Neural progenitor cell (in vitro differentiated cells): ENCODE measurements around the gene UNC5B. TPM values are rescaled to one million over a fixed set of nuclear protein-coding genes. Genes with fewer than 3 reads are reported as not detected.
"Not testable (repeated sequence)": the region's sequence is repeated elsewhere in the genome, so short reads cannot be mapped to it uniquely, and the experiment has no call there.

Experiments
- DNase-seq: peaks from one replicate; pipeline ENCODE4 v3.0.0-alpha.2; 2016; ENCODE audit warnings: low spot score
- H2AFZ ChIP-seq: fragments of 200-600 bp; sonication (generic); replicated peaks from 2 replicates; pipeline ENCODE4 v1.6.1; 2016; ENCODE audit warnings: antibody characterized with exemption
- H3F3A ChIP-seq: fragments of 200-600 bp; sonication (generic); 2 replicates; pipeline ENCODE4 v1.6.1; 2016; ENCODE audit warnings: antibody characterized with exemption, low read depth
- H3K27ac ChIP-seq: fragments of 200-600 bp; sonication (generic); 2 replicates; pipeline ENCODE4 v1.5.1; 2016; ENCODE audit warnings: mild to moderate bottlenecking
- H3K27me3 ChIP-seq: fragments of 200-600 bp; sonication (generic); 2 replicates; pipeline ENCODE4 v1.6.1; 2016; ENCODE audit warnings: mild to moderate bottlenecking, moderate library complexity
- H3K36me3 ChIP-seq: fragments of 200-600 bp; sonication (generic); 2 replicates; pipeline ENCODE4 v1.5.1; 2016
- H3K4me1 ChIP-seq: fragments of 200-600 bp; sonication (generic); 2 replicates; pipeline ENCODE4 v1.6.1; 2016; ENCODE audit warnings: mixed run types
- H3K4me2 ChIP-seq: fragments of 200-600 bp; sonication (generic); 2 replicates; pipeline ENCODE4 v1.6.1; 2016
- H3K4me3 ChIP-seq: fragments of 200-600 bp; sonication (generic); 2 replicates; pipeline ENCODE4 v1.5.1; 2016
- H3K79me2 ChIP-seq: fragments of 200-600 bp; sonication (generic); 2 replicates; pipeline ENCODE4 v1.6.1; 2016; ENCODE audit warnings: low read depth
- H3K9ac ChIP-seq: fragments of 200-600 bp; sonication (generic); 2 replicates; pipeline ENCODE4 v1.6.1; 2016
- H3K9me3 ChIP-seq: fragments of 200-600 bp; sonication (generic); 2 replicates; pipeline ENCODE4 v1.5.1; 2016; ENCODE audit warnings: low read depth
- H4K20me1 ChIP-seq: fragments of 200-600 bp; sonication (generic); 2 replicates; pipeline ENCODE4 v1.6.1; 2016; ENCODE audit warnings: low read depth
- H3K27ac Mint-ChIP-seq: 3 replicates; pipeline ENCODE4 v1.8.0; 2021; ENCODE audit warnings: mixed read lengths
- H3K27me3 Mint-ChIP-seq: 2 replicates; pipeline ENCODE4 v1.8.0; 2022; ENCODE audit warnings: low read depth, mild to moderate bottlenecking, inconsistent platforms, moderate library complexity, mixed read lengths; ENCODE audit not compliant: insufficient read depth
- H3K36me3 Mint-ChIP-seq: 3 replicates; pipeline ENCODE4 v1.8.0; 2021; ENCODE audit warnings: mixed read lengths
- H3K4me1 Mint-ChIP-seq: 3 replicates; pipeline ENCODE4 v1.8.0; 2021; ENCODE audit warnings: mixed read lengths
- H3K4me3 Mint-ChIP-seq: 3 replicates; pipeline ENCODE4 v1.8.0; 2021; ENCODE audit warnings: mild to moderate bottlenecking, moderate library complexity, mixed read lengths
- H3K9me3 Mint-ChIP-seq: 3 replicates; pipeline ENCODE4 v1.8.0; 2020; ENCODE audit warnings: mixed read lengths
- EZH2 ChIP-seq: fragments of 200-600 bp; sonication (generic); IDR thresholded peaks from 2 replicates; pipeline ENCODE4 v1.6.1; 2017; ENCODE audit warnings: antibody characterized with exemption, mild to moderate bottlenecking, moderate library complexity
- EZH2phosphoT487 ChIP-seq: fragments of 200-600 bp; sonication (generic); IDR thresholded peaks from 2 replicates; pipeline ENCODE4 v1.6.1; 2017; ENCODE audit warnings: antibody characterized with exemption
- total RNA-seq: library from RNA; depleted of rRNA; stranded (reverse); fragments of >200 nt; gene quantifications from 2 replicates; pipeline ENCODE4 v1.2.3, GENCODE V29; 2015; ENCODE audit warnings: low replicate concordance
- TF ChIP-seq, protein P1 (sequence below): fragments of 200-600 bp; sonication (generic); IDR thresholded peaks from 2 replicates; pipeline ENCODE4 v1.5.1; 2017; ENCODE audit warnings: antibody characterized with exemption, mild to moderate bottlenecking

The UNC5B gene
- total RNA-seq, 1 donor from 2014 or later: 3.3 TPM

DNA sequence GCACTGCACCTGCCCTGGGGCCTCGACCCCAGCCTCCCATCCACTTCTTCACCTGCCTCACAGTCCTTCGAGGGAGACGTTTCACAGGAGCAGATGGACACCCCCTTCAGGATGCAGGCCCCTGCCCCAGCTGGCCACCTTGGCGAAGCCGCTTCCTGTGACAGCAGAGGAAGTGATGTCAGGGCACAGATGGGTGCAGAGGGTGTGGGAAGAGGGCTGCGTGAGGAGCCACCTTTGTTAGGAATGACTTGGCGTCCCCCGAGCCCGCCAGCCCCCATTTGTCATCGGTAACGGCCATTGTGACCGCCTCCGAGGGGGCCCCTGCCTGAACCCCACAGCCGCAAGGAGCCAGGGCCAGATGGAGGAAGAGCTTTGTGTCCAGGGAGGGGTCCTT lies 59.3 kb downstream of the UNC5B start:
- H4K20me1 ChIP-seq: no peaks in the 10 kb centered on the region

DNA sequence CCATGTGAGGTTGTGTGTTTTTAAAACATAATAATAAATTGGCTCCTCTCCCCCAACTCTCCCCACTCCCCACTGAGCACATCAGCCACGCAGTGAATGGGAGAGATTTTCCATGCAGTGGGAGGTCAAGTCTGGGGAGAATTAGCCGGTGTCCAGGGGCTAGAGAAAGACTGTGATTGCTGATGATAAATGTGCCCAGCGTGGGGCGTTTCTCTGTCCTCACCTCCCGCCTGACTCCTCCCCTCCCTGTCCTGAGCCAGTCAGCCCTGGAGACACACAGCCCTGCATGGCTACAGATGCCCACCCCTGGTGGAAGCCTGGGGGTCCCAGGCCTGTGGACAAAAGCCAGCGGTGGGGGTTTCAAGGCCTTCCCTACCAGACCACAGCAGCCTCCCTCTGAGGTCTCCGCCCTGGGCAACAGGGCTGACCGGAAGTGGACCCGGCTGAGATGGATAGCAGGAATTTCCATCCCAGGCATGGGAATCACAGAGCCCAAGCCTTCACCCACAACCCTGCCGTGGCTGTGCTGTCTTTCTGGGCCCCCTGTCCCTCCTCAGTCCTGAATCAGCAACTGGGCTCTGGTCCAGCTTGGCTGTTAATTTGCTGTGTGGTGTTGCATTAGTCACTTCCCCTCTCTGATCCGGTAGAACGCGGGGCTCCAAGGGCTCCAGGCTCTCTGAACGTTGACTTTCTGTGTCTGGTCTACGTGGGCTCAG lies 59.8 kb downstream of the UNC5B start:
- no peaks in the 10 kb centered on the region for H3K79me2 ChIP-seq
- H3F3A ChIP-seq: peaks cover 13% of the 10 kb centered on the region
- no peaks in the 10 kb centered on the region for H3K9me3 ChIP-seq
- Mint-ChIP-seq H3K4me1 (peaks cover 36% of the 10 kb centered on the region), H3K36me3 (no peaks in the 10 kb centered on the region), H3K27me3 (peaks cover 16% of the 10 kb centered on the region), H3K4me3 (no peak overlapping the region), H3K27ac (no peak overlapping the region), H3K9me3 (no peaks in the 10 kb centered on the region)
- no peak overlapping the region for H3K4me2 ChIP-seq
- DNase-seq: no peak
- H3K9ac ChIP-seq: no peak overlapping the region
- no peaks in the 10 kb centered on the region for H3K36me3 ChIP-seq
- H3K4me1 ChIP-seq: peaks cover 13% of the 10 kb centered on the region
- TF ChIP-seq EZH2phosphoT487: no peak
- no peaks in the 10 kb centered on the region for H4K20me1 ChIP-seq
- no peaks in the 10 kb centered on the region for H3K27me3 ChIP-seq
- H2AFZ ChIP-seq: no peak overlapping the region
- no peak overlapping the region for H3K27ac ChIP-seq
- H3K4me3 ChIP-seq: no peak overlapping the region

More for the DNA sequence above, 59.3 kb downstream of the UNC5B start:
- no peak for DNase-seq
- H3K9me3 ChIP-seq: no peaks in the 10 kb centered on the region
- H3K9ac ChIP-seq: no peak overlapping the region
- no peak overlapping the region for H3K27ac ChIP-seq
- peaks cover 16% of the 10 kb centered on the region for H3K27me3 Mint-ChIP-seq
- H3K27ac Mint-ChIP-seq: no peak overlapping the region
- no peaks in the 10 kb centered on the region for H3K9me3 Mint-ChIP-seq
- H3K4me2 ChIP-seq: no peak overlapping the region
- peaks cover 13% of the 10 kb centered on the region for H3K4me1 ChIP-seq
- H3K4me1 Mint-ChIP-seq: peaks cover 40% of the 10 kb centered on the region
- peaks cover 13% of the 10 kb centered on the region for H3F3A ChIP-seq
- H3K36me3 ChIP-seq: no peaks in the 10 kb centered on the region
- H3K79me2 ChIP-seq: no peaks in the 10 kb centered on the region
- H3K27me3 ChIP-seq: no peaks in the 10 kb centered on the region
- H3K4me3 Mint-ChIP-seq: no peak overlapping the region
- H2AFZ ChIP-seq: no peak overlapping the region
- TF ChIP-seq, protein P1, sequence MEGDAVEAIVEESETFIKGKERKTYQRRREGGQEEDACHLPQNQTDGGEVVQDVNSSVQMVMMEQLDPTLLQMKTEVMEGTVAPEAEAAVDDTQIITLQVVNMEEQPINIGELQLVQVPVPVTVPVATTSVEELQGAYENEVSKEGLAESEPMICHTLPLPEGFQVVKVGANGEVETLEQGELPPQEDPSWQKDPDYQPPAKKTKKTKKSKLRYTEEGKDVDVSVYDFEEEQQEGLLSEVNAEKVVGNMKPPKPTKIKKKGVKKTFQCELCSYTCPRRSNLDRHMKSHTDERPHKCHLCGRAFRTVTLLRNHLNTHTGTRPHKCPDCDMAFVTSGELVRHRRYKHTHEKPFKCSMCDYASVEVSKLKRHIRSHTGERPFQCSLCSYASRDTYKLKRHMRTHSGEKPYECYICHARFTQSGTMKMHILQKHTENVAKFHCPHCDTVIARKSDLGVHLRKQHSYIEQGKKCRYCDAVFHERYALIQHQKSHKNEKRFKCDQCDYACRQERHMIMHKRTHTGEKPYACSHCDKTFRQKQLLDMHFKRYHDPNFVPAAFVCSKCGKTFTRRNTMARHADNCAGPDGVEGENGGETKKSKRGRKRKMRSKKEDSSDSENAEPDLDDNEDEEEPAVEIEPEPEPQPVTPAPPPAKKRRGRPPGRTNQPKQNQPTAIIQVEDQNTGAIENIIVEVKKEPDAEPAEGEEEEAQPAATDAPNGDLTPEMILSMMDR: no peak
- TF ChIP-seq EZH2phosphoT487 (no peak), EZH2 (no peak)
- H3K36me3 Mint-ChIP-seq: no peaks in the 10 kb centered on the region
- H3K4me3 ChIP-seq: no peak overlapping the region

DNA sequence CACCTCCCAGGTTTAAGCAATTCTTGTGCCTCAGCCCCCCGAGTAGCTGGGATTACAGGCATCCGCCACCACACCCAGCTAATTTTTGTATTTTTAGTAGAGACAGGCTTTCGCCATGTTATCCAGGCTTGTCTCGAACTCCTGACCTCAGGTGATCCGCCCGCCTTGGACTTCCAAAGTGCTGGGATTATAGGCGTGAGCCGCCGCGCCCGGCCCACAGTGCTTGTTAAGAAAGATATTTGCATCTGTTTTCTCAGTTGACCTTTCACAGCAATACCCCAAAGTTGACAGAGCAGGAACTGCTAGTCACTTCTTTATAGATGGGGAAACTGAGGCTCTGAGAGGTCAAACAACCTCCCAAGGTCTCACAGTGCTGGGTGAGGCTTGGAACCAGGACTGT lies 60.6 kb downstream of the UNC5B start:
- H3K9ac ChIP-seq, H3K9me3 Mint-ChIP-seq, H3K9me3 ChIP-seq, H3K27ac Mint-ChIP-seq, H3K36me3 Mint-ChIP-seq, H2AFZ ChIP-seq, H3K4me3 Mint-ChIP-seq, H3K27ac ChIP-seq, H3K36me3 ChIP-seq, H4K20me1 ChIP-seq, DNase-seq, H3K27me3 ChIP-seq, H3K4me2 ChIP-seq, H3K4me3 ChIP-seq, H3K79me2 ChIP-seq: not testable (repeated sequence)
- Mint-ChIP-seq H3K27me3 (peaks cover 16% of the 10 kb centered on the region), H3K4me1 (peaks cover 38% of the 10 kb centered on the region)
- H3F3A ChIP-seq: peaks cover 13% of the 10 kb centered on the region
- peaks cover 13% of the 10 kb centered on the region for H3K4me1 ChIP-seq

DNA sequence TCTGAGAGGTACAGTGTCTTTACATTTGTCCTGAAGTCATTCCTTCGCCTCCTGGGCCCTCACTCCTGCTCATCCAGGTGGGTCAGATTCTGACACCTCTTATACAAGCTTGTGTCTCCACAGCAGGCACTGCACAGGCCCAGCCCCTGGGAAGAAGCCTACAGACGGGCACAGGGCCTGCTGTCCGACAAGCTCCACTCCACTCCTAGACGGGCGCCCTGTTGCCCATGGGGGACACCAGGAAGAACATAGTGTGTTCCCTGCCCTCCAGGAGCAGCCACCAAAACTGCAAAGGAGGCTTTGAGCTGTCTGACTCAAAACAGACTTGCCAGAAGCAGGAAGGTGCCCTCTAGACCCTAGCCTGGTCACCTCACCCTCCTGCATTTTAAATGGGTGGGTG lies 61.1 kb downstream of the UNC5B start:
- Histone ChIP-seq H3K4me3 (no peak overlapping the region), H3K27me3 (no peaks in the 10 kb centered on the region), H3K79me2 (no peaks in the 10 kb centered on the region), H3K4me1 (peaks cover 19% of the 10 kb centered on the region), H2AFZ (no peak overlapping the region), H3K9ac (no peak overlapping the region), H4K20me1 (no peaks in the 10 kb centered on the region), H3K9me3 (no peaks in the 10 kb centered on the region), H3K4me2 (no peak overlapping the region), H3F3A (peaks cover 13% of the 10 kb centered on the region), H3K36me3 (no peaks in the 10 kb centered on the region), H3K27ac (no peak overlapping the region)
- DNase-seq: no peak
- TF ChIP-seq EZH2 (no peak), EZH2phosphoT487 (no peak)
- TF ChIP-seq, protein P1: no peak
- Mint-ChIP-seq H3K9me3 (no peaks in the 10 kb centered on the region), H3K4me3 (no peak overlapping the region), H3K4me1 (peaks cover 39% of the 10 kb centered on the region), H3K27me3 (peaks cover 16% of the 10 kb centered on the region), H3K27ac (no peak overlapping the region), H3K36me3 (no peaks in the 10 kb centered on the region)
